Skeletal muscle tissue (tissue), 4 donors: ENCODE data around the gene ECI1. TPM values are rescaled to one million over a fixed set of nuclear protein-coding genes. Genes with fewer than 3 reads are reported as not detected.
A peak's percentile ranks its signal among the peaks of the same experiment; 100 is the strongest.

Experiments
- H3K27ac ChIP-seq: one replicate; pipeline ENCODE4 v1.7.0; 2013; ENCODE audit warnings: mild to moderate bottlenecking, low read depth, low read length, inconsistent platforms
- H3K27me3 ChIP-seq, 3 donors: one replicate each; pipeline ENCODE4 v1.7.0; 2013; ENCODE audit warnings: low read length in 3 of 3; ENCODE audit not compliant: control insufficient read depth in 3 of 3, insufficient read depth in 3 of 3
- H3K36me3 ChIP-seq, 3 donors: one replicate each; pipeline ENCODE4 v1.7.0; 2013; ENCODE audit warnings: low read length in 3 of 3; ENCODE audit not compliant: control insufficient read depth in 3 of 3, insufficient read depth in 3 of 3
- H3K4me1 ChIP-seq, 3 donors: one replicate each; pipeline ENCODE4 v1.7.0; 2013; ENCODE audit warnings: low read length in 3 of 3, mild to moderate bottlenecking in 3 of 3; ENCODE audit not compliant: control insufficient read depth in 3 of 3, insufficient read depth in 3 of 3
- H3K4me3 ChIP-seq, 3 donors: one replicate each; pipeline ENCODE4 v1.7.0; 2013; ENCODE audit warnings: low read length in 3 of 3
- H3K9ac ChIP-seq, 3 donors: one replicate each; pipeline ENCODE4 v1.7.0; 2013; ENCODE audit warnings: low read length in 3 of 3, mild to moderate bottlenecking in 3 of 3, moderate library complexity in 2 of 3, low read depth in 1 of 3
- H3K9me3 ChIP-seq, 3 donors: one replicate each; pipeline ENCODE4 v1.7.0; 2013; ENCODE audit warnings: low read length in 3 of 3; ENCODE audit not compliant: control insufficient read depth in 3 of 3
- total RNA-seq: library from RNA; depleted of rRNA; stranded (reverse); fragments of >200 nt; gene quantifications from one replicate; pipeline ENCODE4 v1.2.3, GENCODE V29; 2014
- donor health status: Osteomylitis.

The ECI1 gene
- total RNA-seq: 42.3 TPM

- Histone ChIP-seq H3K36me3 (peaks cover 28 to 40% (median 34%) of the 10 kb centered on the region in 3 donors), H3K27ac (peak within 1 kb of the TSS; percentile 78), H3K9me3 (no peaks in the 10 kb centered on the region), H3K4me3 (peak within 1 kb of the TSS; percentile 77 to 80 (median 79)), H3K4me1 (peaks cover 12 to 16% (median 14%) of the 10 kb centered on the region in 3 donors), H3K27me3 (no peaks in the 10 kb centered on the region), H3K9ac (peak within 1 kb of the TSS; percentile 84 to 92 (median 86))
Measured at GRCh38 chr16:2251296-2252111, at the start of gene ECI1. TSS of gene ECI1 (minus strand) at chr16:2251587. CDS start at chr16:2251566, 21 bp downstream.

- peaks cover 0 to 4% (median 3%) of the 10 kb centered on the region in 3 donors for H3K4me1 ChIP-seq
- peaks cover 14 to 19% (median 17%) of the 10 kb centered on the region in 3 donors for H3K36me3 ChIP-seq
- H3K27ac ChIP-seq: no peak overlapping the region
- no peak overlapping the region for H3K4me3 ChIP-seq
- H3K27me3 ChIP-seq: no peaks in the 10 kb centered on the region
- H3K9me3 ChIP-seq: no peaks in the 10 kb centered on the region
- no peak overlapping the region for H3K9ac ChIP-seq
Measured at GRCh38 chr16:2299915-2300192, 48.5 kb upstream of the ECI1 start.

- Histone ChIP-seq H3K4me3 (no peak overlapping the region), H3K9me3 (no peaks in the 10 kb centered on the region), H3K36me3 (peaks cover 14 to 20% (median 17%) of the 10 kb centered on the region in 3 donors), H3K4me1 (peaks cover 0 to 4% (median 3%) of the 10 kb centered on the region in 3 donors), H3K27ac (no peak overlapping the region), H3K9ac (no peak overlapping the region), H3K27me3 (no peaks in the 10 kb centered on the region)
Measured at GRCh38 chr16:2299121-2299914, 47.9 kb upstream of the ECI1 start.

- peaks cover 14 to 20% (median 14%) of the 10 kb centered on the region in 3 donors for H3K36me3 ChIP-seq
- no peaks in the 10 kb centered on the region for H3K9me3 ChIP-seq
- peaks cover 0 to 4% (median 3%) of the 10 kb centered on the region in 3 donors for H3K4me1 ChIP-seq
- no peak overlapping the region for H3K27ac ChIP-seq
- H3K27me3 ChIP-seq: no peaks in the 10 kb centered on the region
- no peak overlapping the region for H3K9ac ChIP-seq
- no peak overlapping the region for H3K4me3 ChIP-seq
Measured at GRCh38 chr16:2298621-2299020, 47.2 kb upstream of the ECI1 start.

GRCh38 chr16:2297506-2297860 lies 46.1 kb upstream of the ECI1 start:
- H3K4me1 ChIP-seq: peaks cover 0 to 4% (median 3%) of the 10 kb centered on the region in 3 donors
- H3K9ac ChIP-seq: no peak overlapping the region
- no peak overlapping the region for H3K27ac ChIP-seq
- no peaks in the 10 kb centered on the region for H3K9me3 ChIP-seq
- H3K4me3 ChIP-seq: no peak overlapping the region
- H3K36me3 ChIP-seq: peaks cover 14 to 20% (median 14%) of the 10 kb centered on the region in 3 donors
- no peaks in the 10 kb centered on the region for H3K27me3 ChIP-seq

- no peak overlapping the region for H3K9ac ChIP-seq
- H3K4me3 ChIP-seq: no peak overlapping the region
- H3K36me3 ChIP-seq: peaks cover 14 to 20% (median 14%) of the 10 kb centered on the region in 3 donors
- no peaks in the 10 kb centered on the region for H3K27me3 ChIP-seq
- H3K4me1 ChIP-seq: peaks cover 0 to 4% (median 3%) of the 10 kb centered on the region in 3 donors
- H3K9me3 ChIP-seq: no peaks in the 10 kb centered on the region
- no peak overlapping the region for H3K27ac ChIP-seq
Measured at GRCh38 chr16:2296661-2297505, 45.5 kb upstream of the ECI1 start.

- H3K27me3 ChIP-seq: no peaks in the 10 kb centered on the region
- no peak overlapping the region for H3K27ac ChIP-seq
- H3K4me1 ChIP-seq: peaks cover 0 to 4% (median 3%) of the 10 kb centered on the region in 3 donors
- peaks cover 14 to 23% (median 19%) of the 10 kb centered on the region in 3 donors for H3K36me3 ChIP-seq
- no peak overlapping the region for H3K4me3 ChIP-seq
- H3K9ac ChIP-seq: no peak overlapping the region
- no peaks in the 10 kb centered on the region for H3K9me3 ChIP-seq
Measured at GRCh38 chr16:2295056-2295798, 43.8 kb upstream of the ECI1 start.

- Histone ChIP-seq H3K4me3 (no peak overlapping the region), H3K27ac (no peak overlapping the region), H3K27me3 (no peaks in the 10 kb centered on the region), H3K9me3 (no peaks in the 10 kb centered on the region), H3K4me1 (peaks cover 0 to 4% (median 3%) of the 10 kb centered on the region in 3 donors), H3K36me3 (peaks cover 12 to 28% (median 12%) of the 10 kb centered on the region in 3 donors), H3K9ac (no peak overlapping the region)
Measured at GRCh38 chr16:2292221-2292620, 40.8 kb upstream of the ECI1 start.

GRCh38 chr16:2289282-2289681 lies 37.9 kb upstream of the ECI1 start:
- no peaks in the 10 kb centered on the region for H3K9me3 ChIP-seq
- no peaks in the 10 kb centered on the region for H3K4me1 ChIP-seq
- H3K4me3 ChIP-seq: no peak overlapping the region
- peaks cover 10 to 37% (median 12%) of the 10 kb centered on the region in 3 donors for H3K36me3 ChIP-seq
- H3K27me3 ChIP-seq: no peaks in the 10 kb centered on the region
- no peak overlapping the region for H3K27ac ChIP-seq
- no peak overlapping the region for H3K9ac ChIP-seq
